Nephron (organoid): Measurements from ENCODE around the gene EFNA5.
A peak's percentile ranks its signal among the peaks of the same experiment; 100 is the strongest.

Experiments used
- H3K27ac Mint-ChIP-seq, 3 experiments: 2 replicates each; pipeline ENCODE4 v1.8.0; 2020; ENCODE audit warnings: mixed read lengths in 3 of 3, mild to moderate bottlenecking in 2 of 3, moderate library complexity in 1 of 3
- H3K27me3 Mint-ChIP-seq: 2 replicates; pipeline ENCODE4 v1.8.0; 2021; ENCODE audit warnings: low read depth, mild to moderate bottlenecking, moderate library complexity, mixed read lengths
- H3K36me3 Mint-ChIP-seq: 2 replicates; pipeline ENCODE4 v1.8.0; 2020; ENCODE audit warnings: low read depth, mixed read lengths
- H3K4me1 Mint-ChIP-seq: 2 replicates; pipeline ENCODE4 v1.8.0; 2020; ENCODE audit warnings: mixed read lengths
- H3K4me3 Mint-ChIP-seq, 3 experiments: 2 replicates each; pipeline ENCODE4 v1.8.0; 2020; ENCODE audit warnings: mild to moderate bottlenecking in 3 of 3, mixed read lengths in 3 of 3, moderate library complexity in 2 of 3
- H3K9me3 Mint-ChIP-seq: 2 replicates; pipeline ENCODE4 v1.8.0; 2020; ENCODE audit warnings: mixed read lengths
- CTCF ChIP-seq, 3 experiments: fragments of 200-600 bp; sonication (generic); IDR thresholded peaks; one replicate each; pipeline ENCODE4 v1.5.0; 2021; ENCODE audit warnings: antibody characterized with exemption in 3 of 3; ENCODE audit not compliant: unreplicated experiment in 3 of 3

The EFNA5 gene

GRCh38 chr5:107403228-107403953, 267.3 kb downstream of the EFNA5 start:
- Mint-ChIP-seq H3K4me3 (peak overlapping the region in 1 of 3 experiments; percentile 21), H3K4me1 (peaks cover 48% of the 10 kb centered on the region), H3K9me3 (no peaks in the 10 kb centered on the region), H3K27ac (peak overlapping the region; percentile 52 to 89 (median 74)), H3K27me3 (no peaks in the 10 kb centered on the region), H3K36me3 (peaks cover 4% of the 10 kb centered on the region)
- TF ChIP-seq CTCF (IDR thresholded peaks at IDR 0.05; ENCODE audit: unreplicated experiment in 3 of 3), result no peak

GRCh38 chr5:107402434-107403227, 268.1 kb downstream of the EFNA5 start:
- Mint-ChIP-seq H3K4me1 (peaks cover 41% of the 10 kb centered on the region), H3K27ac (peak overlapping the region; percentile 52 to 89 (median 74)), H3K4me3 (peak overlapping the region in 2 of 3 experiments; percentile 21 to 35), H3K36me3 (peaks cover 4% of the 10 kb centered on the region), H3K27me3 (no peaks in the 10 kb centered on the region), H3K9me3 (no peaks in the 10 kb centered on the region)
- no peak for TF ChIP-seq CTCF (IDR thresholded peaks at IDR 0.05; ENCODE audit: unreplicated experiment in 3 of 3)

- Mint-ChIP-seq H3K4me1 (peaks cover 43% of the 10 kb centered on the region), H3K9me3 (no peaks in the 10 kb centered on the region), H3K27ac (peak overlapping the region; percentile 2 to 23 (median 7)), H3K4me3 (peak overlapping the region in 1 of 3 experiments; percentile 20), H3K36me3 (peaks cover 4% of the 10 kb centered on the region), H3K27me3 (no peaks in the 10 kb centered on the region)
- TF ChIP-seq CTCF (IDR thresholded peaks at IDR 0.05; ENCODE audit: unreplicated experiment in 3 of 3), result no peak
Observed at GRCh38 chr5:107401470-107402122, 269.1 kb downstream of the EFNA5 start.

GRCh38 chr5:107400328-107400727, 270.4 kb downstream of the EFNA5 start:
- no peak for TF ChIP-seq CTCF (IDR thresholded peaks at IDR 0.05; ENCODE audit: unreplicated experiment in 3 of 3)
- H3K4me3 Mint-ChIP-seq, result no peak overlapping the region
- H3K27ac Mint-ChIP-seq, result no peak overlapping the region
- peaks cover 55% of the 10 kb centered on the region for H3K4me1 Mint-ChIP-seq
- H3K9me3 Mint-ChIP-seq, result no peaks in the 10 kb centered on the region
- no peaks in the 10 kb centered on the region for H3K27me3 Mint-ChIP-seq
- no peaks in the 10 kb centered on the region for H3K36me3 Mint-ChIP-seq

- Mint-ChIP-seq H3K4me3 (no peak overlapping the region), H3K4me1 (peaks cover 56% of the 10 kb centered on the region), H3K27me3 (no peaks in the 10 kb centered on the region), H3K27ac (peak overlapping the region in 1 of 3 experiments; percentile 16), H3K9me3 (no peaks in the 10 kb centered on the region), H3K36me3 (no peaks in the 10 kb centered on the region)
- TF ChIP-seq CTCF (IDR thresholded peaks at IDR 0.05; ENCODE audit: unreplicated experiment in 3 of 3), result no peak
Observed at GRCh38 chr5:107398703-107399102, 272.0 kb downstream of the EFNA5 start.
